Lower leg skin (tissue), 4 donors: ENCODE measurements around the gene CENPP. TPM values are rescaled to one million over a fixed set of nuclear protein-coding genes. Genes with fewer than 3 reads are reported as not detected.
A peak's percentile ranks its signal among the peaks of the same experiment; 100 is the strongest.

ENCODE experiments used
- DNase-seq, 2 donors: peaks; one replicate each; pipeline ENCODE4 v3.0.0-alpha.2; 2019; ENCODE audit warnings: low spot score in 2 of 2
- H3K4me3 ChIP-seq: fragments of 200-600 bp; sonication (generic); 2 replicates; pipeline ENCODE4 v1.5.1; 2017; ENCODE audit warnings: mild to moderate bottlenecking, low read depth; ENCODE audit not compliant: poor library complexity, severe bottlenecking
- POLR2A ChIP-seq, 2 donors: fragments of 450-650 bp; IDR thresholded peaks; one replicate each; pipeline ENCODE4 v1.6.1; 2016 to 2017; ENCODE audit warnings: antibody characterized with exemption in 2 of 2, mild to moderate bottlenecking in 1 of 2, moderate library complexity in 1 of 2
- WGBS, 2 donors: methylation state at CpG; one replicate each; pipeline ENCODE4 v1.1.5; 2018; 5-methylcytosine and 5-hydroxymethylcytosine counted together
- intact Hi-C: fragments of 100-400 bp; cut with DNase I; formaldehyde crosslinking; loops from one replicate; pipeline ENCODE4 v1.15.0; 2023; ENCODE audit warnings: low total_unique reads
- total RNA-seq, 4 donors: library from RNA; depleted of rRNA; stranded (reverse); fragments of >200 nt; gene quantifications; one replicate each; pipeline ENCODE4 v1.1.0, GENCODE V29; 2016
- TF ChIP-seq, protein P1 (sequence below), 3 donors: fragments of 450-650 bp; IDR thresholded peaks; one replicate each; pipeline ENCODE4 v1.5.1; 2016; ENCODE audit warnings: antibody characterized with exemption in 3 of 3, mild to moderate bottlenecking in 3 of 3, moderate library complexity in 2 of 3

CENPP gene
- total RNA-seq, 4 donors from 2014 or later: 7.8 to 28.8 (median 12.2) TPM

DNA sequence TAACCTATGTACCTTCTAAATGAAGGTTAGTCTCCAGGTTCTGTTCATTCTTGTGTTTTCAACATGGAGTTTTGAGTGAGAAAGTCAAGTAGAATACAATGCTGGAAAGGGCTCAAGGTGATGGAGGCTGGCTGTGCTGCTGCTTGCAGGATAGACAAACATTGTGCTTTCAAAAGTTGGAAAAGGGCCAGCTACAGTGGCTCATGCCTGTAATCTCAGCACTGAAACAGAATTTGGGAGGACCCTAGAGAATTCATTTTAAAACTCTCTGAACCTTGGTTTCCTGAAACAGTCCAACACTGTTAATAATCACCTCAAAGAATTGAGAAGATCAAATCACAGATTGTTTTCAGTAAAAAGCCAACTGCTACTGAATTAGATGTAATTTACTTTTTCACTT, 16.9 kb upstream of the CENPP start:
- TF ChIP-seq, protein P1, sequence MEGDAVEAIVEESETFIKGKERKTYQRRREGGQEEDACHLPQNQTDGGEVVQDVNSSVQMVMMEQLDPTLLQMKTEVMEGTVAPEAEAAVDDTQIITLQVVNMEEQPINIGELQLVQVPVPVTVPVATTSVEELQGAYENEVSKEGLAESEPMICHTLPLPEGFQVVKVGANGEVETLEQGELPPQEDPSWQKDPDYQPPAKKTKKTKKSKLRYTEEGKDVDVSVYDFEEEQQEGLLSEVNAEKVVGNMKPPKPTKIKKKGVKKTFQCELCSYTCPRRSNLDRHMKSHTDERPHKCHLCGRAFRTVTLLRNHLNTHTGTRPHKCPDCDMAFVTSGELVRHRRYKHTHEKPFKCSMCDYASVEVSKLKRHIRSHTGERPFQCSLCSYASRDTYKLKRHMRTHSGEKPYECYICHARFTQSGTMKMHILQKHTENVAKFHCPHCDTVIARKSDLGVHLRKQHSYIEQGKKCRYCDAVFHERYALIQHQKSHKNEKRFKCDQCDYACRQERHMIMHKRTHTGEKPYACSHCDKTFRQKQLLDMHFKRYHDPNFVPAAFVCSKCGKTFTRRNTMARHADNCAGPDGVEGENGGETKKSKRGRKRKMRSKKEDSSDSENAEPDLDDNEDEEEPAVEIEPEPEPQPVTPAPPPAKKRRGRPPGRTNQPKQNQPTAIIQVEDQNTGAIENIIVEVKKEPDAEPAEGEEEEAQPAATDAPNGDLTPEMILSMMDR (IDR thresholded peaks at IDR 0.05): no peak
- no peak for TF ChIP-seq POLR2A (IDR thresholded peaks at IDR 0.05)
- intact Hi-C loops: no loop called here
- no peak for DNase-seq
- no peak overlapping the region for H3K4me3 ChIP-seq

DNA sequence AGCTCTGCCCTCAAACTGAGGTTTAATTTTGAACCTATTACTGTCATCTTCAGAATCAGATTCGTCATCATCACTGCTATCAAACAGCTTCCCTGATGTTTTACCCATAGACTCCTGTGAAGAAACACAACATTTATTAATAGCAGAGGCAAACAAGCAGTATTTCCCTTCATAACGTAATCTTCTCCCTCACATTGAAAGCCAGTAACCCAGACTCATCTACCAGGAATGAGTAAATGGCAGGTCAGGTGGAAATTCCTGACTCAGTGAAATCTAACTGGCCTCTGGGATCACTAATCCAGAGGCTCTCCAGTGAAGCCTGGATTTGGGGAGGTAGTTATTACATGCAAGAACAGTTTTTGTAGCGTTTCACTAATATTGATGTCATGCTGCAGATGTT, 15.2 kb upstream of the CENPP start:
- TF ChIP-seq, protein P1 (IDR thresholded peaks at IDR 0.05): no peak
- TF ChIP-seq POLR2A (IDR thresholded peaks at IDR 0.05): no peak
- intact Hi-C loops: no loop called here
- H3K4me3 ChIP-seq: no peak overlapping the region
- DNase-seq: no peak
- 93 to 96% methylated on average over 3 of the region's 3 CpGs for WGBS, 2 donors

GRCh38 chr9:92312887-92313623, 12.7 kb upstream of the CENPP start:
- no peak overlapping the region for H3K4me3 ChIP-seq
- TF ChIP-seq, protein P1 (IDR thresholded peaks at IDR 0.05): no peak
- no peak for TF ChIP-seq POLR2A (IDR thresholded peaks at IDR 0.05)
- intact Hi-C loops: no loop called here
- WGBS, 2 donors: 45 to 53% methylated on average over 6 of the region's 6 CpGs
- no peak for DNase-seq

GRCh38 chr9:92313624-92314012, 12.1 kb upstream of the CENPP start:
- intact Hi-C loops: no loop called here
- 40 to 58% methylated on average over 2 of the region's 2 CpGs for WGBS, 2 donors
- no peak overlapping the region for H3K4me3 ChIP-seq
- TF ChIP-seq, protein P1 (IDR thresholded peaks at IDR 0.05): no peak
- TF ChIP-seq POLR2A (IDR thresholded peaks at IDR 0.05): no peak
- DNase-seq: no peak

GRCh38 chr9:92315456-92315855, 10.3 kb upstream of the CENPP start:
- no peak overlapping the region for H3K4me3 ChIP-seq
- WGBS, 2 donors: 92 to 93% methylated on average over 5 of the region's 5 CpGs
- no peak for DNase-seq
- intact Hi-C loops: no loop called here
- TF ChIP-seq, protein P1 (IDR thresholded peaks at IDR 0.05): no peak
- TF ChIP-seq POLR2A (IDR thresholded peaks at IDR 0.05): no peak

GRCh38 chr9:92324431-92324830, 1.3 kb upstream of the CENPP start:
- intact Hi-C loops: no loop called here
- H3K4me3 ChIP-seq: peak overlapping the region; percentile 68
- TF ChIP-seq, protein P1 (IDR thresholded peaks at IDR 0.05): no peak
- TF ChIP-seq POLR2A (IDR thresholded peaks at IDR 0.05): no peak
- WGBS, 2 donors: 24 to 32% methylated on average over 2 of the region's 2 CpGs
- no peak for DNase-seq
